A549 (cell line): ENCODE results near the gene KCNG2. TPM values are rescaled to one million over a fixed set of nuclear protein-coding genes. Genes with fewer than 3 reads are reported as not detected.
A peak's percentile ranks its signal among the peaks of the same experiment; 100 is the strongest.

ENCODE experiments used
- ATAC-seq, 2 experiments: fragments of 200-7000 bp in 1 of 2; fragments of >200 bp in 1 of 2; cut with Nextera tagmentation in 1 of 2; cut with Tn5 transposase in 1 of 2; 3 replicates each; pipeline versions ENCODE4 v1.8.0 to v1.9.1; 2018 to 2020; ENCODE audit warnings: mild to moderate bottlenecking in 1 of 2, moderate library complexity in 1 of 2
- CTCF ChIA-PET: fragments of 300-600 bp; sonication (Branson Sonifier 250); formaldehyde crosslinking; extraction: SDS; loops from one replicate; lab custom pipeline; 2021; ENCODE audit warnings: antibody characterized with exemption, inconsistent platforms; lab: Yijun Ruan, JAX
- POLR2A ChIA-PET: fragments of 350-600 bp; formaldehyde crosslinking; extraction: SDS; loops from one replicate; lab custom pipeline; 2021; ENCODE audit warnings: antibody characterized with exemption, inconsistent platforms; lab: Yijun Ruan, JAX
- DNase-seq, 2 experiments: peaks; one replicate each; pipeline versions ENCODE4 v3.0.0 to v3.0.0-alpha.2; 2011 to 2016; ENCODE audit warnings: low read depth in 1 of 2, low spot score in 1 of 2
- FAIRE-seq: peaks from 2 replicates; lab custom pipeline; 2011; peaks lifted over from hg19 to GRCh38; lab: Jason Lieb, UNC
- H3K27ac ChIP-seq, 2 experiments: fragments of >200 bp; sonication (Bioruptor Twin); formaldehyde crosslinking; 3 replicates each; pipeline ENCODE4 v1.5.1; 2016 to 2017
- H3K4me1 ChIP-seq: fragments of >200 bp; sonication (Bioruptor Twin); formaldehyde crosslinking; 3 replicates; pipeline ENCODE4 v1.6.1; 2016
- H3K4me2 ChIP-seq: fragments of >200 bp; sonication (Bioruptor Twin); formaldehyde crosslinking; 3 replicates; pipeline ENCODE4 v1.6.1; 2016
- H3K4me3 ChIP-seq: fragments of >200 bp; sonication (Bioruptor Twin); formaldehyde crosslinking; 3 replicates; pipeline ENCODE4 v1.5.1; 2016
- H3K9me3 ChIP-seq: fragments of >200 bp; sonication (Bioruptor Twin); formaldehyde crosslinking; 3 replicates; pipeline ENCODE4 v1.6.1; 2016
- FOSB ChIP-seq: fragments of 250-450 bp; sonication (Bioruptor Pico); IDR thresholded peaks from 2 replicates; pipeline ENCODE4 v1.5.0; 2020; ENCODE audit warnings: mild to moderate bottlenecking, moderate library complexity
- FOXS1 ChIP-seq: fragments of 250-450 bp; sonication (Bioruptor Pico); IDR thresholded peaks from 2 replicates; pipeline ENCODE4 v1.5.0; 2020; ENCODE audit warnings: mild to moderate bottlenecking, moderate library complexity
- HDAC2 ChIP-seq: fragments of 200-600 bp; sonication (generic); IDR thresholded peaks from 2 replicates; pipeline ENCODE4 v1.6.1; 2016
- HOXB13 ChIP-seq: fragments of 250-450 bp; sonication (Bioruptor Pico); IDR thresholded peaks from 2 replicates; pipeline ENCODE4 v1.5.0; 2020; ENCODE audit warnings: low read depth, mild to moderate bottlenecking, moderate library complexity
- NPAS2 ChIP-seq: fragments of 250-450 bp; sonication (Bioruptor Pico); IDR thresholded peaks from 2 replicates; pipeline ENCODE4 v1.8.0; 2022; ENCODE audit warnings: mild to moderate bottlenecking, moderate library complexity, borderline replicate concordance
- PHF8 ChIP-seq: fragments of 200-600 bp; sonication (generic); IDR thresholded peaks from 2 replicates; pipeline ENCODE4 v1.6.1; 2016; ENCODE audit warnings: low read depth, mild to moderate bottlenecking, antibody characterized with exemption, moderate library complexity, borderline replicate concordance
- POLR2AphosphoS2 ChIP-seq: conservative IDR thresholded peaks from 2 replicates; pipeline ENCODE4 v1.6.1; 2012; ENCODE audit warnings: low read length, improper control_type of control experiment, inconsistent platforms
- RFX5 ChIP-seq: fragments of 450-650 bp; IDR thresholded peaks from 2 replicates; pipeline ENCODE4 v1.7.1; 2014; ENCODE audit warnings: antibody characterized with exemption, mild to moderate bottlenecking, moderate library complexity
- RNF2 ChIP-seq: fragments of 200-600 bp; sonication (generic); IDR thresholded peaks from 2 replicates; pipeline ENCODE4 v1.6.1; 2016; ENCODE audit warnings: low read depth, mild to moderate bottlenecking, antibody characterized with exemption, moderate library complexity, borderline replicate concordance
- ZFP36 ChIP-seq: fragments of 450-650 bp; IDR thresholded peaks from 2 replicates; pipeline ENCODE4 v1.6.1; 2014; ENCODE audit warnings: borderline replicate concordance; ENCODE audit not compliant: partially characterized antibody
- ZNF302 ChIP-seq: fragments of 250-450 bp; sonication (Bioruptor Pico); IDR thresholded peaks from 2 replicates; pipeline ENCODE4 v1.9.0; 2021; ENCODE audit warnings: inconsistent platforms, mild to moderate bottlenecking, moderate library complexity
- ZSCAN20 ChIP-seq: fragments of 250-450 bp; sonication (Bioruptor Pico); IDR thresholded peaks from 2 replicates; pipeline ENCODE4 v1.8.0; 2022; ENCODE audit warnings: mild to moderate bottlenecking, moderate library complexity
- WGBS: methylation state at CpG from one replicate; pipeline ENCODE4 v1.1.6; 2017; ENCODE audit errors: missing lambda C conversion rate; 5-methylcytosine and 5-hydroxymethylcytosine counted together
- polyA plus RNA-seq, 4 experiments: library from polyadenylated mRNA; depleted of rRNA in 3 of 4; stranded (reverse); fragments of >200 nt; fragmentation: RNase III in 1 of 4; extraction: RNeasy Plus Mini Kit Qiagen cat#74134 plus additional on column Dnase treatment in 1 of 4; gene quantifications; 2 replicates in 3 of 4; 3 replicates in 1 of 4; pipeline ENCODE4 v1.2.3, GENCODE V29; 2011 to 2017
- TF ChIP-seq, protein P1 (sequence below): fragments of 450-650 bp; IDR thresholded peaks from 2 replicates; pipeline ENCODE4 v1.6.1; 2014; ENCODE audit warnings: antibody characterized with exemption
- TF ChIP-seq, protein P2 (sequence below): fragments of >200 bp; sonication (Bioruptor Twin); formaldehyde crosslinking; IDR thresholded peaks from 3 replicates; pipeline ENCODE4 v1.5.1; 2016
- TF ChIP-seq, protein P3 (sequence below): IDR thresholded peaks from 2 replicates; pipeline ENCODE4 v1.6.1; 2012
- TF ChIP-seq, protein P4 (sequence below): IDR thresholded peaks from 2 replicates; pipeline ENCODE4 v1.6.1; 2012
- TF ChIP-seq, protein P5 (sequence below): fragments of 250-450 bp; sonication (Bioruptor Pico); IDR thresholded peaks from 2 replicates; pipeline ENCODE4 v1.5.0; 2020; ENCODE audit warnings: low read depth, mild to moderate bottlenecking, moderate library complexity
- TF ChIP-seq, protein P6 (sequence below): fragments of 250-450 bp; sonication (Bioruptor Pico); IDR thresholded peaks from 2 replicates; pipeline ENCODE4 v1.5.0; 2021; ENCODE audit warnings: mild to moderate bottlenecking, moderate library complexity, borderline replicate concordance

KCNG2 gene
- polyA plus RNA-seq, 2 of the 4 experiments (the other 2 are of a cell fraction) = not detected

DNA sequence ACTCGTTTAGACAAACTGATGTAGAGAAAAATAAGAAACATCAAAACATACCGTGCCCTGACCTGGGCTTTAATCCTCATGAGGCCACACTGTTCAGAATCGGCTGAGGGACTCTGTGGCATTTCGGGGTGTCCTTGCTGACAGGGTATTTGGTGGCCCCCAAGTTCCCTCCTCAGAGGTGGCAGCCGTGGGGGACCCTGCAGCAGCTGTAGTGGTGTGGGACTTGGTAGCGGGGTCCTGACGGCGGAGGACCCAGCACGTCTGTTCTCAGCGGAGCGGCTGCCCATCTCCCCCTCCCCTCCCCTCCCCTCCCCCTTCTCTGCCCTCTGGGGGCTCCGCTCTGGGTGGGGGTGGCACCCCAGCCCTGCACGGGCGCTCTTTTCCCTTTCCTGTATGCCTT, 18.4 kb downstream of the KCNG2 start:
- CTCF ChIA-PET = no interaction called here

DNA sequence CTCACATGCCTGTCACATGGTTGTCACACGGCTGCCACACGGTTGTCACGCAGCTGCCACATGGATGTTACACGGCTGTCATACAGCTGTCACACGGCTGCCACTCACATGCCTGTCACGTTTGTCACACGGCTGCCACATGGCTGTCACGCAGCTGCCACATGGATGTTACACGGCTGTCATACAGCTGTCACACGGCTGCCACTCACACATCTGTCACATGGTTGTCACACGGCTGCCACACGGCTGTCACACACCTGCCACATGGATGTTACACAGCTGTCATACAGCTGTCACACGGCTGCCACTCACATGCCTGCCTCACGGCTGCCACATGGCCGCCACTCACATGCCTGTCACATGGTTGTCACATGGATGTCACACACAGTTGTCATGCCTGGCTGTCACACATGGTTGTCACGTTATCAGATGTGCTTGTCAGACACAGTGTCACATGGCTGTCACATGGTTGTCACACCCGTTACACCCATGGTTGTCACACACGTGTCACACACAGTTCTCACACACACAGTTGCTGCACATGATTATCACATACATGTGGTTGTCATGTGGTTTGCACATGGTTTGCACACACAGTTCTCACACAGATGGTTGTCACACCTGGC, 19.4 kb downstream of the KCNG2 start:
- no peak for FAIRE-seq

More for the DNA sequence above, 18.4 kb downstream of the KCNG2 start:
- Histone ChIP-seq H3K4me2 (no peak overlapping the region), H3K4me3 (no peak overlapping the region), H3K4me1 (no peaks in the 10 kb centered on the region), H3K27ac (no peak overlapping the region), H3K9me3 (no peaks in the 10 kb centered on the region)
- POLR2A ChIA-PET = no interaction called here
- no peak for FAIRE-seq
- TF ChIP-seq ZNF302 (CRISPR knock-in tag) (no peak), FOSB (no peak), FOXS1 (CRISPR knock-in tag) (no peak), ZSCAN20 (CRISPR knock-in tag) (no peak)
- no peak for ATAC-seq
- WGBS = 31% methylated on average over 8 of the region's 14 CpGs
- no peak for DNase-seq

DNA sequence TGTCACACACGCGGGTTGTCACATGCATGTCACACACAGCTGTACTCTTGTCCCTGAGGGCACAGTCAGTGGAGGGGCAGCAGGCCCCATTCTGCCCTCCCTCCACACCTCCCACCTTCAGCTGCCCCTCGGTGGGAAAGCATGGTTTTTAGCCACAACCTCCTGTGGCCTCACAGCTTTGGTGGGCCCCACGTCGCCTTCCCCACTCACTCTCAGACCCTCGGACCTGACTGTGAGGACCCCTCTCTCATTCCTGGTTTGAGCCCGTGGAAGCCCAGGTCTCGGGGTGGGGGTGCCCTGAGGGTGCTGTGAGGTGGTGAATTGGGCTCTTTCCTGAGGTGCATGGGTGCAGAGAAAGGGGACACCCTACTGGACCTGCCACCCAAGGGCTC, 19.9 kb downstream of the KCNG2 start:
- DNase-seq (no peak), FAIRE-seq (no peak), ATAC-seq (no peak)
- Histone ChIP-seq H3K4me3 (no peak overlapping the region), H3K27ac (no peak overlapping the region), H3K4me2 (no peak overlapping the region), H3K9me3 (no peaks in the 10 kb centered on the region), H3K4me1 (no peaks in the 10 kb centered on the region)
- ChIA-PET POLR2A (no interaction called here), CTCF (no interaction called here)
- no CpG with 5 or more reads among the region's 8 CpGs for WGBS
- TF ChIP-seq PHF8 = no peak

More for the DNA sequence above, 19.4 kb downstream of the KCNG2 start:
- Histone ChIP-seq H3K4me2 (no peak overlapping the region), H3K9me3 (no peaks in the 10 kb centered on the region), H3K4me1 (no peaks in the 10 kb centered on the region), H3K4me3 (no peak overlapping the region)
- ChIA-PET POLR2A (no interaction called here), CTCF (no interaction called here)
- WGBS = 47% methylated on average over 9 of the region's 18 CpGs
- DNase-seq = no peak
- TF ChIP-seq, protein P1, sequence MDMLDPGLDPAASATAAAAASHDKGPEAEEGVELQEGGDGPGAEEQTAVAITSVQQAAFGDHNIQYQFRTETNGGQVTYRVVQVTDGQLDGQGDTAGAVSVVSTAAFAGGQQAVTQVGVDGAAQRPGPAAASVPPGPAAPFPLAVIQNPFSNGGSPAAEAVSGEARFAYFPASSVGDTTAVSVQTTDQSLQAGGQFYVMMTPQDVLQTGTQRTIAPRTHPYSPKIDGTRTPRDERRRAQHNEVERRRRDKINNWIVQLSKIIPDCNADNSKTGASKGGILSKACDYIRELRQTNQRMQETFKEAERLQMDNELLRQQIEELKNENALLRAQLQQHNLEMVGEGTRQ = peak; percentile 27; the same call in 1 of the 2 replicates
- TF ChIP-seq, protein P2, sequence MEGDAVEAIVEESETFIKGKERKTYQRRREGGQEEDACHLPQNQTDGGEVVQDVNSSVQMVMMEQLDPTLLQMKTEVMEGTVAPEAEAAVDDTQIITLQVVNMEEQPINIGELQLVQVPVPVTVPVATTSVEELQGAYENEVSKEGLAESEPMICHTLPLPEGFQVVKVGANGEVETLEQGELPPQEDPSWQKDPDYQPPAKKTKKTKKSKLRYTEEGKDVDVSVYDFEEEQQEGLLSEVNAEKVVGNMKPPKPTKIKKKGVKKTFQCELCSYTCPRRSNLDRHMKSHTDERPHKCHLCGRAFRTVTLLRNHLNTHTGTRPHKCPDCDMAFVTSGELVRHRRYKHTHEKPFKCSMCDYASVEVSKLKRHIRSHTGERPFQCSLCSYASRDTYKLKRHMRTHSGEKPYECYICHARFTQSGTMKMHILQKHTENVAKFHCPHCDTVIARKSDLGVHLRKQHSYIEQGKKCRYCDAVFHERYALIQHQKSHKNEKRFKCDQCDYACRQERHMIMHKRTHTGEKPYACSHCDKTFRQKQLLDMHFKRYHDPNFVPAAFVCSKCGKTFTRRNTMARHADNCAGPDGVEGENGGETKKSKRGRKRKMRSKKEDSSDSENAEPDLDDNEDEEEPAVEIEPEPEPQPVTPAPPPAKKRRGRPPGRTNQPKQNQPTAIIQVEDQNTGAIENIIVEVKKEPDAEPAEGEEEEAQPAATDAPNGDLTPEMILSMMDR = no peak
- no peak for TF ChIP-seq HOXB13 (CRISPR knock-in tag)
- TF ChIP-seq, all 56 proteins: peak for 1
- no peak overlapping the region for H3K27ac ChIP-seq
- no peak for ATAC-seq

DNA sequence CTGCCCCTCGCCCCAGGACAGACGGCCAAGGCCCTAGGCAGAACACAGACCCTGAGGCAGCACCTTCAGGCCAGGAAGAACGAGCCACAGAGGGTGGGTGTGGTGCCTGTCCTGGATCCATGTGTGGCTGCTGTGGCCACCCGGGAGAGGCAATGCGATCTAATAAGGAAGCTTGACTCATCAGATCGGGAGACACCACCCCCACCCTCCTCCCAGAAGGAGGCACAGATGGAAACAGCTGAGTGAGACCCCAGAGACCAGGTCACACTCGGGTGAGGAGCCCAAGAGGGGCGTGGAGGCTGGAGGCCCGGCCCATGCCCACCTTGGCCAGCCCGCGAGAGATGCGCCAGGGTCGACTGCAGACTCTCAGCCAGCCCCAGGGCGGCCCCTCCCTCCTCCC, 20.3 kb downstream of the KCNG2 start:
- WGBS = 4% methylated on average over 3 of the region's 14 CpGs
- ChIA-PET CTCF (no interaction called here), POLR2A (no interaction called here)
- ATAC-seq = no peak
- Histone ChIP-seq H3K4me1 (no peaks in the 10 kb centered on the region), H3K4me3 (no peak overlapping the region), H3K4me2 (no peak overlapping the region), H3K27ac (no peak overlapping the region), H3K9me3 (no peaks in the 10 kb centered on the region)
- FAIRE-seq = no peak
- TF ChIP-seq RFX5 (no peak), ZFP36 (no peak), HDAC2 (no peak), NPAS2 (CRISPR knock-in tag) (no peak), RNF2 (no peak), POLR2AphosphoS2 (no peak)
- TF ChIP-seq, protein P3, sequence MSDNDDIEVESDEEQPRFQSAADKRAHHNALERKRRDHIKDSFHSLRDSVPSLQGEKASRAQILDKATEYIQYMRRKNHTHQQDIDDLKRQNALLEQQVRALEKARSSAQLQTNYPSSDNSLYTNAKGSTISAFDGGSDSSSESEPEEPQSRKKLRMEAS = no peak
- TF ChIP-seq, protein P4, sequence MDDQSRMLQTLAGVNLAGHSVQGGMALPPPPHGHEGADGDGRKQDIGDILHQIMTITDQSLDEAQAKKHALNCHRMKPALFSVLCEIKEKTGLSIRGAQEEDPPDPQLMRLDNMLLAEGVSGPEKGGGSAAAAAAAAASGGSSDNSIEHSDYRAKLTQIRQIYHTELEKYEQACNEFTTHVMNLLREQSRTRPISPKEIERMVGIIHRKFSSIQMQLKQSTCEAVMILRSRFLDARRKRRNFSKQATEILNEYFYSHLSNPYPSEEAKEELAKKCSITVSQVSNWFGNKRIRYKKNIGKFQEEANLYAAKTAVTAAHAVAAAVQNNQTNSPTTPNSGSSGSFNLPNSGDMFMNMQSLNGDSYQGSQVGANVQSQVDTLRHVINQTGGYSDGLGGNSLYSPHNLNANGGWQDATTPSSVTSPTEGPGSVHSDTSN = no peak
- TF ChIP-seq, protein P5, sequence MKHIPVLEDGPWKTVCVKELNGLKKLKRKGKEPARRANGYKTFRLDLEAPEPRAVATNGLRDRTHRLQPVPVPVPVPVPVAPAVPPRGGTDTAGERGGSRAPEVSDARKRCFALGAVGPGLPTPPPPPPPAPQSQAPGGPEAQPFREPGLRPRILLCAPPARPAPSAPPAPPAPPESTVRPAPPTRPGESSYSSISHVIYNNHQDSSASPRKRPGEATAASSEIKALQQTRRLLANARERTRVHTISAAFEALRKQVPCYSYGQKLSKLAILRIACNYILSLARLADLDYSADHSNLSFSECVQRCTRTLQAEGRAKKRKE (CRISPR knock-in tag) = no peak
- TF ChIP-seq, protein P6, sequence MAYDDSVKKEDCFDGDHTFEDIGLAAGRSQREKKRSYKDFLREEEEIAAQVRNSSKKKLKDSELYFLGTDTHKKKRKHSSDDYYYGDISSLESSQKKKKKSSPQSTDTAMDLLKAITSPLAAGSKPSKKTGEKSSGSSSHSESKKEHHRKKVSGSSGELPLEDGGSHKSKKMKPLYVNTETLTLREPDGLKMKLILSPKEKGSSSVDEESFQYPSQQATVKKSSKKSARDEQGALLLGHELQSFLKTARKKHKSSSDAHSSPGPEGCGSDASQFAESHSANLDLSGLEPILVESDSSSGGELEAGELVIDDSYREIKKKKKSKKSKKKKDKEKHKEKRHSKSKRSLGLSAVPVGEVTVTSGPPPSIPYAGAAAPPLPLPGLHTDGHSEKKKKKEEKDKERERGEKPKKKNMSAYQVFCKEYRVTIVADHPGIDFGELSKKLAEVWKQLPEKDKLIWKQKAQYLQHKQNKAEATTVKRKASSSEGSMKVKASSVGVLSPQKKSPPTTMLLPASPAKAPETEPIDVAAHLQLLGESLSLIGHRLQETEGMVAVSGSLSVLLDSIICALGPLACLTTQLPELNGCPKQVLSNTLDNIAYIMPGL (CRISPR knock-in tag) = no peak
- no peak for DNase-seq
